Esophagus (tissue), 2 donors: ENCODE data around the gene FBXO31. TPM values are rescaled to one million over a fixed set of nuclear protein-coding genes. Genes with fewer than 3 reads are reported as not detected.
"Not testable (repeated sequence)": the region's sequence is repeated elsewhere in the genome, so short reads cannot be mapped to it uniquely, and the experiment has no call there.

Source experiments
- H3K27ac ChIP-seq, 2 donors: one replicate each; pipeline ENCODE4 v1.5.1; 2013; ENCODE audit warnings: low read depth in 2 of 2, mild to moderate bottlenecking in 2 of 2, inconsistent platforms in 1 of 2, low read length in 1 of 2, moderate library complexity in 1 of 2
- H3K27me3 ChIP-seq, 2 donors: one replicate each; pipeline ENCODE4 v1.6.1; 2013; ENCODE audit warnings: low read length in 2 of 2, control low read depth in 1 of 2, mild to moderate bottlenecking in 1 of 2; ENCODE audit not compliant: insufficient read depth in 2 of 2, control insufficient read depth in 1 of 2
- H3K36me3 ChIP-seq, 2 donors: one replicate each; pipeline ENCODE4 v1.6.1; 2013; ENCODE audit warnings: low read length in 1 of 2; ENCODE audit not compliant: control insufficient read depth in 2 of 2, insufficient read depth in 2 of 2
- H3K4me1 ChIP-seq, 2 donors: one replicate each; pipeline ENCODE4 v1.6.1; 2013; ENCODE audit warnings: low read length in 1 of 2; ENCODE audit not compliant: control insufficient read depth in 2 of 2, insufficient read depth in 2 of 2
- H3K4me3 ChIP-seq, 2 donors: one replicate each; pipeline ENCODE4 v1.5.1; 2013; ENCODE audit warnings: low read length in 2 of 2, mild to moderate bottlenecking in 2 of 2, low read depth in 1 of 2, moderate library complexity in 1 of 2
- H3K9me3 ChIP-seq, 2 donors: one replicate each; pipeline ENCODE4 v1.6.1; 2013; ENCODE audit warnings: mild to moderate bottlenecking in 2 of 2, low read depth in 1 of 2, low read length in 1 of 2, moderate library complexity in 1 of 2; ENCODE audit not compliant: control insufficient read depth in 2 of 2, insufficient read depth in 1 of 2
- WGBS, 2 donors: extraction: QIAGEN DNeasy Blood & Tissue Kit; methylation state at CpG; one replicate each; pipeline ENCODE4 v1.1.7; 2013; 5-methylcytosine and 5-hydroxymethylcytosine counted together
- polyA plus RNA-seq, 2 donors: library from polyadenylated mRNA; stranded (reverse); fragments of 200-250 nt; gene quantifications; one replicate each; pipeline ENCODE4 v1.2.3, GENCODE V29; 2013
- donor health status: healthy with polysubstance abuse.
- donor health status: Bipolar disorder and iron deficiency.

The FBXO31 gene
- polyA plus RNA-seq, 2 donors, result 10.4 to 12.5 TPM

DNA sequence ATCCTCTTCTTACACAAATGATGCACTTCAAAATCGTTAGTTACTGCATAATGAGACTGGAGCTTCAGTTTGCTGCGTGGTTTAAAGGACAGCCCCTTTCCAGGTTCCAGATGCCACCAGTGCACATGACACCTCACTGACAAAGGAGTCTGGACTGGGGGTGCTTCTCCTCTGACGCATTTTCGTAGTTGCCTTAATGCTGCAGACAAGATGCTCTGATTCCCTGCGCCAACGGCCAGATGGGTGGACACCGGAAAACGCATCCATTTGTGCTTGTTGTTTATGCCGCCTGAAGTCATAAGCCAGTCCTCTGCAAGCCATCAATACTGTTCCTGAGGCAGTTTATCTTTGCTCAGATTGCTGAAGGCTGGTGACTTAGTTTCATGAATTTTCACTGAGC is 16.0 kb downstream of the FBXO31 start:
- H3K36me3 ChIP-seq, result peaks cover 0 to 12% of the 10 kb centered on the region in 2 donors
- H3K27me3 ChIP-seq, result no peaks in the 10 kb centered on the region
- no peak overlapping the region for H3K27ac ChIP-seq
- WGBS, 2 donors, result 84 to 85% methylated on average over 9 of the region's 9 CpGs
- no peaks in the 10 kb centered on the region for H3K9me3 ChIP-seq
- H3K4me3 ChIP-seq, result no peak overlapping the region
- peaks cover 5 to 12% of the 10 kb centered on the region in 2 donors for H3K4me1 ChIP-seq

GRCh38 chr16:87366930-87367329 is 16.6 kb downstream of the FBXO31 start:
- 91 to 92% methylated on average over 1 of the region's 1 CpG for WGBS, 2 donors
- no peaks in the 10 kb centered on the region for H3K9me3 ChIP-seq
- H3K27me3 ChIP-seq, result no peaks in the 10 kb centered on the region
- peaks cover 0 to 10% of the 10 kb centered on the region in 2 donors for H3K36me3 ChIP-seq
- no peak overlapping the region for H3K27ac ChIP-seq
- H3K4me1 ChIP-seq, result peaks cover 5 to 12% of the 10 kb centered on the region in 2 donors
- H3K4me3 ChIP-seq, result no peak overlapping the region

DNA sequence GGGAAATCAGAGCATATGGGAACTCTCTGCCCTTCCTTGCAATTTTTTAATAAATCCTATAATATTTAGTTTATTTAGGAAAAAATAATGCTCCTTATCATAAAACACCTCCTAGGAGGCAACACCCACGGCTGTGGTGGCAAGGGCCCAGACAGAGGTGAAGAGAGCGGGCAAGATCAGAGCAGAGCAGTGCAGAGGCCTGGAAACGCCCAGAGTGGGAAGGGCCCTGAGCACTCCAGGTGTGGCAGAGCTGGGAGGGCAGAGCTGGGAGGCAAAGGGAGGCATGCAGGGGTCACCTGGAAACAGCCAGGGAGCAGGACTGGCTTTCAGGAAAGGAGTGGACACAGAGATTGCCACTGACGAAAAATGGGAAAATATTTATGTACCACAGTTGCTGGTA is 17.3 kb downstream of the FBXO31 start:
- no peak overlapping the region for H3K27ac ChIP-seq
- peaks cover 5 to 12% of the 10 kb centered on the region in 2 donors for H3K4me1 ChIP-seq
- H3K9me3 ChIP-seq, result no peaks in the 10 kb centered on the region
- no peaks in the 10 kb centered on the region for H3K27me3 ChIP-seq
- peaks cover 4 to 14% of the 10 kb centered on the region in 2 donors for H3K36me3 ChIP-seq
- 69 to 70% methylated on average over 4 of the region's 4 CpGs for WGBS, 2 donors
- H3K4me3 ChIP-seq, result no peak overlapping the region

DNA sequence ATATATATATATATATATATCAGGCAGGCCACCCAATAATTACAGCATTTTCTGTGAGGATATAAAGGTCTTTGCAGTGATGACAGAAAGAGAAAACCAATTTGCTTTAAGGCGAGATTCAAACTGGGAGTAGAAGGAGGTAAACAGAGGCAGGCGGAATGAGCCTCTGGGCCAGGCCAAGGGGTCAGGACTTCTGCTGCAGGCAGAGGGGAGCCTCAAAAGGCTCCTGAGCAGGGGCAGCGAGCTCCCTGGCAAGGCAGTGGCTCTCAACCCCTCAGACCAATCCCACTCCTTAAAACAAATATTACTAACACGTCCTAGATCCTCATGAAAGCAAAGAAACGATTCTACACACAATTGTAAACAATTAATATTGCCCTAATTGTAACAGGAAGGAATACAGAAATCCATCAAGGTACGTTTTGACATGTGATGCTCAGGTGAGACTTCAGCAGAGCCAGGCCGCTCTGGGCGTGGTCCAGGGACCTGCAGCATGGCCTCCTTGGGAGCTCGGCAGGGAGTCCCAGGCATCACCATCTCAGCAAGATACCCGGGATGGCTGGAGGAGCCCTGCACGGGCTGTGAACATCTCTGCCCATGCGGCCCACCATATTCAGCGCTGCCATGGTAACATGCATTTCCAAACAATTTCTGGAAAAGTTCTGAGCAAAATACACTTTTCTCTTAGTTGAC is 18.4 kb downstream of the FBXO31 start:
- H3K36me3 ChIP-seq, result peaks cover 4 to 20% of the 10 kb centered on the region in 2 donors

GRCh38 chr16:87363771-87364455 is 19.7 kb downstream of the FBXO31 start:
- Histone ChIP-seq H3K36me3 (peaks cover 8 to 28% of the 10 kb centered on the region in 2 donors), H3K27ac (peak overlapping the region; percentile 13 to 29)

More for the DNA sequence above, 18.4 kb downstream of the FBXO31 start:
- Histone ChIP-seq H3K9me3 (no peaks in the 10 kb centered on the region), H3K27ac (no peak overlapping the region), H3K4me1 (peaks cover 5 to 6% of the 10 kb centered on the region in 2 donors), H3K4me3 (no peak overlapping the region), H3K27me3 (no peaks in the 10 kb centered on the region)
- 85 to 87% methylated on average over 13 of the region's 13 CpGs for WGBS, 2 donors

GRCh38 chr16:87362828-87363559 is 20.6 kb downstream of the FBXO31 start:
- WGBS, 2 donors, result 90 to 92% methylated on average over 13 of the region's 13 CpGs
- not testable (repeated sequence) for H3K27me3 ChIP-seq, H3K4me3 ChIP-seq, H3K4me1 ChIP-seq, H3K9me3 ChIP-seq, H3K27ac ChIP-seq
- H3K36me3 ChIP-seq, result peaks cover 15 to 36% of the 10 kb centered on the region in 2 donors

More at GRCh38 chr16:87363771-87364455, 19.7 kb downstream of the FBXO31 start:
- Histone ChIP-seq H3K4me3 (no peak overlapping the region), H3K9me3 (no peaks in the 10 kb centered on the region), H3K27me3 (no peaks in the 10 kb centered on the region), H3K4me1 (peaks cover 3 to 5% of the 10 kb centered on the region in 2 donors)
- WGBS, 2 donors, result 46 to 52% methylated on average over 17 of the region's 17 CpGs

DNA sequence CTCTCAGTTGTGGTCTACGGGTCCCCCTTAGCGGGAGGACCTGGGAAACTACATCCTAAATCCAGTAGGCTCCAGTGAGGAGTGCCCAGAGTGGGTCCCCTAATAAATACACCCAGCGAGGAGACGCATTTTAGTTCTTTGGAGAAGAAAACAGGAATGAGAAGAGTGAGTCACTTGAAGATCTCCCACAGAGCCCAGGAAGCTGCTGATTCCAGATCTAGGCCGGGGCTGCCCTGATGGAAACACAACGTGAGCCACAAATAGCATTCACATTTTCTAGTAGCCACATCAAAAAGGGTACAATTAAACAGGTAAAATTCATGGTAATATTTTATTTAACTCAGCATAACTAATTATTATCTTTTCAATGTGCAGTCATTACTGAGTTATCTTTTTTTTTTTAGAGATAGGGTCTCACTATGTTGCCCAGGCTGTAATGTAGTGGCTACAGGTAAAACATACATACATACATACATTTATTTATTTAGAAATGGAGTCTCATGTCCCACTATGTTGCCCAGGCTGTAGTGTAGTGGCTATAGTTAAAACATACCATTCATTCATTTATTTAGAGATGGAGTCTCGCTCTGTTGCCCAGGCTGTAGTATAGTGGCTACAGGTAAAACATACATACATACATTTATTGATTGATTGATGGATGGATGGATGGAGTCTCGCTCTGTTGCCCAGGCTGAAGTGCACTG is 21.5 kb downstream of the FBXO31 start:
- Histone ChIP-seq H3K4me1 (peaks cover under 1 to 3% of the 10 kb centered on the region in 2 donors), H3K36me3 (peaks cover 16 to 32% of the 10 kb centered on the region in 2 donors), H3K9me3 (no peaks in the 10 kb centered on the region), H3K27me3 (no peaks in the 10 kb centered on the region), H3K27ac (no peak overlapping the region), H3K4me3 (no peak overlapping the region)
- WGBS, 2 donors, result 95 to 97% methylated on average over 8 of the region's 8 CpGs

DNA sequence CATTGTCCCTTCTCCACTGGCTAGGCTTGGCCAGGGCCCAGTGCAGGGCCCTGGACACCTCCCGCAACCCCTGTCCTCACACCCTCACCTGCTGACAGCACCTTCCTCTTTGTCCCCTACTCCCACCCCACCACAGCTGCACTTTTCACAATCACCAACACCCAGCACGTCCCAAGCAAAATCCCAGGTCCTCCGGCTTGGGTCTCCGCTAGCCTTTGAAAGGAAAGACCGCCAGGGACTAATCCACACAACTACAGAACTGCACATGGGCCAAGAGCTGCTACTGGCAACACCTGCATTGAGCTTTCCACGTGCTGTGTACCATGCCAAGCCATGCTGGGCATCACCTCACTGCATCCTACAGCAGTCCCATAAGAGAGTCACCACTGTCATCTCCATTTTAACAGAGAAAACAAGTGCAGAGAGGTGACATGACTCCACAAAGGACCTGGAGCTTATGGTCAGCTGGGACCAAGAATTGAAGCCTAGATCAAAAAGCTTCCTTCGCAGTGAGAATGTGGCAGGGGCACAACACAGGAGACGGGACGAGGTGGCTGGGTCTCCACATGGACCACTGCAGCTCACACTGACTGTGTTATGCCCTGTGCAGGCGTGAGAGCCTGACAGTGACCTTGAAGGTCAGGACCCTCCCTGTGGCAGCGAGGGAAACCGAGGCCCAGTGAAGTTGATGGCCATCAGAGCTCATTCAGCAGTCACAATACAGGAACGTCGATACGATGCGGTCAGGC is 22.5 kb downstream of the FBXO31 start:
- Histone ChIP-seq H3K4me3 (no peak overlapping the region), H3K27ac (no peak overlapping the region), H3K4me1 (peaks cover 0 to 3% of the 10 kb centered on the region in 2 donors), H3K36me3 (peaks cover 16 to 36% of the 10 kb centered on the region in 2 donors), H3K9me3 (no peaks in the 10 kb centered on the region), H3K27me3 (no peaks in the 10 kb centered on the region)
- WGBS, 2 donors, result 97 to 98% methylated on average over 16 of the region's 16 CpGs
